Esophagus squamous epithelium (tissue), 4 donors: ENCODE results near the gene ABHD3.

ENCODE experiments used
- POLR2A ChIP-seq, 4 donors: fragments of 450-650 bp; IDR thresholded peaks; one replicate each; pipeline ENCODE4 v1.6.1; 2017; ENCODE audit warnings: antibody characterized with exemption in 4 of 4, mild to moderate bottlenecking in 4 of 4, moderate library complexity in 3 of 4
- TF ChIP-seq, protein P1 (sequence below), 6 experiments: fragments of 450-650 bp in 4 of 6; fragments of 200-600 bp in 2 of 6; sonication (generic) in 2 of 6; IDR thresholded peaks; one replicate each; pipeline ENCODE4 v1.5.1; 2016 to 2019; ENCODE audit warnings: antibody characterized with exemption in 6 of 6, mild to moderate bottlenecking in 4 of 6, moderate library complexity in 4 of 6

DNA sequence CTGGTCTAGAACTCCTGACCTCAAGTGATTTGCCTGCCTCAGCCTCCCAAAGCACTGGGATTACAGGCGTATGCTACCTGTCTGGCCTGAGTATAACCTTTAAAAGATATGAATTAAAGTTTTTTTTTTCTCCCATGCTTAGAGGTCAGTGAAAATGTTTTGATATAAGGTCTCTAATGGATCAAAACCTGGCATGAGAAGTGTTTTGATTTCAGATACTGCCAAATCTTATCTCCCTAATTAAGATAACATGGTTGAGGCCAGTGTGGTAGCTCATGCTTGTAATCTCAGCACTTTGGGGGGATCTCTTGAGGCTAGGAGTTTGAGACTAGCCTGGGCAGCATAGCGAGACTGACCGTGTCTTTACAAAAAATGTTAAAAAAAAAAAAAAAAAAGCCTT lies 51.2 kb downstream of the ABHD3 start:
- TF ChIP-seq, protein P1, sequence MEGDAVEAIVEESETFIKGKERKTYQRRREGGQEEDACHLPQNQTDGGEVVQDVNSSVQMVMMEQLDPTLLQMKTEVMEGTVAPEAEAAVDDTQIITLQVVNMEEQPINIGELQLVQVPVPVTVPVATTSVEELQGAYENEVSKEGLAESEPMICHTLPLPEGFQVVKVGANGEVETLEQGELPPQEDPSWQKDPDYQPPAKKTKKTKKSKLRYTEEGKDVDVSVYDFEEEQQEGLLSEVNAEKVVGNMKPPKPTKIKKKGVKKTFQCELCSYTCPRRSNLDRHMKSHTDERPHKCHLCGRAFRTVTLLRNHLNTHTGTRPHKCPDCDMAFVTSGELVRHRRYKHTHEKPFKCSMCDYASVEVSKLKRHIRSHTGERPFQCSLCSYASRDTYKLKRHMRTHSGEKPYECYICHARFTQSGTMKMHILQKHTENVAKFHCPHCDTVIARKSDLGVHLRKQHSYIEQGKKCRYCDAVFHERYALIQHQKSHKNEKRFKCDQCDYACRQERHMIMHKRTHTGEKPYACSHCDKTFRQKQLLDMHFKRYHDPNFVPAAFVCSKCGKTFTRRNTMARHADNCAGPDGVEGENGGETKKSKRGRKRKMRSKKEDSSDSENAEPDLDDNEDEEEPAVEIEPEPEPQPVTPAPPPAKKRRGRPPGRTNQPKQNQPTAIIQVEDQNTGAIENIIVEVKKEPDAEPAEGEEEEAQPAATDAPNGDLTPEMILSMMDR (IDR thresholded peaks at IDR 0.05) = no peak
- TF ChIP-seq POLR2A (IDR thresholded peaks at IDR 0.05) = no peak
